Smooth muscle cell (in vitro differentiated cells): Measurements from ENCODE around the gene CALHM2. TPM values are rescaled to one million over a fixed set of nuclear protein-coding genes. Genes with fewer than 3 reads are reported as not detected.

Source experiments
- DNase-seq: peaks from one replicate; lab custom pipeline; 2025; ENCODE audit not compliant: unreplicated experiment; lab: John Stamatoyannopoulos, UW
- H2AFZ ChIP-seq: fragments of 200-600 bp; sonication (generic); 2 replicates; pipeline ENCODE4 v1.6.0; 2016; ENCODE audit warnings: antibody characterized with exemption, low read depth, mild to moderate bottlenecking
- H3F3A ChIP-seq: fragments of 200-600 bp; sonication (generic); 2 replicates; pipeline ENCODE4 v1.6.0; 2017; ENCODE audit warnings: antibody characterized with exemption, low read depth
- H3K27ac ChIP-seq: fragments of 200-600 bp; sonication (generic); 2 replicates; pipeline ENCODE4 v1.5.1; 2016; ENCODE audit warnings: low read depth, mild to moderate bottlenecking
- H3K27me3 ChIP-seq: fragments of 200-600 bp; sonication (generic); 2 replicates; pipeline ENCODE4 v1.6.1; 2016; ENCODE audit warnings: low read depth, mild to moderate bottlenecking
- H3K36me3 ChIP-seq: fragments of 200-600 bp; sonication (generic); 2 replicates; pipeline ENCODE4 v1.5.1; 2016; ENCODE audit warnings: low read depth
- H3K4me1 ChIP-seq: fragments of 200-600 bp; sonication (generic); 2 replicates; pipeline ENCODE4 v1.5.1; 2016; ENCODE audit warnings: low read depth
- H3K4me2 ChIP-seq: fragments of 200-600 bp; sonication (generic); 2 replicates; pipeline ENCODE4 v1.6.0; 2016; ENCODE audit warnings: mild to moderate bottlenecking
- H3K4me3 ChIP-seq: fragments of 200-600 bp; sonication (generic); 2 replicates; pipeline ENCODE4 v1.5.1; 2016; ENCODE audit warnings: mild to moderate bottlenecking
- H3K79me2 ChIP-seq: fragments of 200-600 bp; sonication (generic); 2 replicates; pipeline ENCODE4 v1.6.0; 2016; ENCODE audit warnings: low read depth, mild to moderate bottlenecking
- H3K9ac ChIP-seq: fragments of 200-600 bp; sonication (generic); 2 replicates; pipeline ENCODE4 v1.6.0; 2016; ENCODE audit warnings: low read depth
- H3K9me3 ChIP-seq: fragments of 200-600 bp; sonication (generic); replicated peaks from 2 replicates; pipeline ENCODE4 v1.5.1; 2016; ENCODE audit warnings: low read depth
- H4K20me1 ChIP-seq: fragments of 200-600 bp; sonication (generic); 2 replicates; pipeline ENCODE4 v1.6.0; 2016; ENCODE audit warnings: low read depth
- WGBS: methylation state at CpG from one replicate; pipeline ENCODE4 v1.1.7; 2016; ENCODE audit warnings: low lambda C conversion rate; 5-methylcytosine and 5-hydroxymethylcytosine counted together
- polyA plus RNA-seq: library from polyadenylated mRNA; unstranded; fragments of >200 nt; fragmentation: Nextera tagmentation; extraction: Ambion mirVana; gene quantifications from 2 replicates; pipeline ENCODE4 v1.2.1, GENCODE V29; 2016
- total RNA-seq: library from RNA; depleted of rRNA; stranded (reverse); fragments of >200 nt; gene quantifications from 2 replicates; pipeline ENCODE4 v1.2.3, GENCODE V29; 2014
- TF ChIP-seq, protein P1 (sequence below): fragments of 200-600 bp; sonication (generic); IDR thresholded peaks from 2 replicates; pipeline ENCODE4 v1.5.1; 2017; ENCODE audit warnings: borderline replicate concordance, mild to moderate bottlenecking, antibody characterized with exemption; ENCODE audit not compliant: insufficient read depth, poor library complexity, severe bottlenecking

Gene CALHM2
- total and polyA plus RNA-seq, 2 experiments from 2014 or later: 3.1 to 8.6 TPM

GRCh38 chr10:103449208-103450144 lies 2.7 kb downstream of the CALHM2 start:
- 97% methylated on average over 34 of the region's 34 CpGs for WGBS
- DNase-seq: no peak
- Histone ChIP-seq H3K9me3 (no peaks in the 10 kb centered on the region), H4K20me1 (no peaks in the 10 kb centered on the region), H3F3A (no peaks in the 10 kb centered on the region), H3K36me3 (no peaks in the 10 kb centered on the region), H3K27me3 (no peaks in the 10 kb centered on the region), H3K9ac (no peak overlapping the region), H3K4me3 (no peak overlapping the region), H3K79me2 (no peaks in the 10 kb centered on the region), H3K4me1 (no peaks in the 10 kb centered on the region), H2AFZ (no peak overlapping the region), H3K27ac (no peak overlapping the region), H3K4me2 (no peak overlapping the region)
- TF ChIP-seq, protein P1, sequence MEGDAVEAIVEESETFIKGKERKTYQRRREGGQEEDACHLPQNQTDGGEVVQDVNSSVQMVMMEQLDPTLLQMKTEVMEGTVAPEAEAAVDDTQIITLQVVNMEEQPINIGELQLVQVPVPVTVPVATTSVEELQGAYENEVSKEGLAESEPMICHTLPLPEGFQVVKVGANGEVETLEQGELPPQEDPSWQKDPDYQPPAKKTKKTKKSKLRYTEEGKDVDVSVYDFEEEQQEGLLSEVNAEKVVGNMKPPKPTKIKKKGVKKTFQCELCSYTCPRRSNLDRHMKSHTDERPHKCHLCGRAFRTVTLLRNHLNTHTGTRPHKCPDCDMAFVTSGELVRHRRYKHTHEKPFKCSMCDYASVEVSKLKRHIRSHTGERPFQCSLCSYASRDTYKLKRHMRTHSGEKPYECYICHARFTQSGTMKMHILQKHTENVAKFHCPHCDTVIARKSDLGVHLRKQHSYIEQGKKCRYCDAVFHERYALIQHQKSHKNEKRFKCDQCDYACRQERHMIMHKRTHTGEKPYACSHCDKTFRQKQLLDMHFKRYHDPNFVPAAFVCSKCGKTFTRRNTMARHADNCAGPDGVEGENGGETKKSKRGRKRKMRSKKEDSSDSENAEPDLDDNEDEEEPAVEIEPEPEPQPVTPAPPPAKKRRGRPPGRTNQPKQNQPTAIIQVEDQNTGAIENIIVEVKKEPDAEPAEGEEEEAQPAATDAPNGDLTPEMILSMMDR: no peak

DNA sequence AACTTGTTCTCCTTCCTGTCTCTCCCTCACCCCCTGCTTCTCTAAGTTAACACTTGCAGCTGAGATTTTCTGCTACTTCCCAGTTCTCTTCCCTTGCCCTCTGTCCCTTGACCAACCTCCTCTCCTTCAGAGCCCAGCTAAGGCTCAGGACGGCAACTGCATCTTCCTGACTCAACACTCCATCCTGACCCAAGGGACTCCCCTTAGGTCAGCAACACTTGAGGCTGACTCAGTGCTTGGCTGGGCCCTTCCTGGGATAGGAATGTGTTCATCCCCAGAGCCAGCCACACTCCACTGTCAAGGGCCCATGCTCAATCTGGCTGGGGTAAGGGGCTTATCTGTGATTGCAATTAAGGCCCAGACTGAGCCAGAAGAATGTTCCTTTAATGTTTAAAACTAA lies 3.4 kb downstream of the CALHM2 start:
- no peak overlapping the region for H2AFZ ChIP-seq
- H3K79me2 ChIP-seq: no peaks in the 10 kb centered on the region
- H3K4me2 ChIP-seq: no peak overlapping the region
- H3K36me3 ChIP-seq: no peaks in the 10 kb centered on the region
- H3K9me3 ChIP-seq: no peaks in the 10 kb centered on the region
- no peaks in the 10 kb centered on the region for H3F3A ChIP-seq
- H4K20me1 ChIP-seq: no peaks in the 10 kb centered on the region
- no peaks in the 10 kb centered on the region for H3K27me3 ChIP-seq
- no peak overlapping the region for H3K9ac ChIP-seq
- WGBS: 11% methylated on average over 1 of the region's 1 CpG
- H3K4me3 ChIP-seq: no peak overlapping the region
- no peaks in the 10 kb centered on the region for H3K4me1 ChIP-seq
- DNase-seq: no peak
- H3K27ac ChIP-seq: no peak overlapping the region
- TF ChIP-seq, protein P1: no peak

DNA sequence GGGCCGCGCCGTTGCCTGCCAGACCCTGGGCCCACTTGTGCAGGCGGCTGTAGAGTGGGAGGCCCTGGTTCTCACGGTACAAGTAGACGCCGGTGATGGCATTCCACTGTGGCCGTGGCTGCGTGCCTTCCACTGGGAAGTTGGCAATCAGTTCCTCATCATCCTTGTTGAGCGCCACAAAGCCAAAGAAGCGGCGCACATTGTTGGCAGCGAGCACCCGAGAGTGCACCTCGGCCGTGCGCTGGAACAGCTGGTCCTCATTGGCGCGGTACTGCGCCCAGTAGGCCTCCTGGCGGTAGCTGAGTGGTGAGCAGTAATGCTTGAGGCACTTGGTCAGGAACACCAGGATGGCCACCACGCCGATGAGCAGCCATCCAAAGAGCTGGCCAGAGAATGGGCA lies 5.0 kb downstream of the CALHM2 start:
- no peaks in the 10 kb centered on the region for H3F3A ChIP-seq
- no peak overlapping the region for H3K27ac ChIP-seq
- H3K9ac ChIP-seq: no peak overlapping the region
- H3K27me3 ChIP-seq: no peaks in the 10 kb centered on the region
- TF ChIP-seq, protein P1: no peak
- H3K4me1 ChIP-seq: no peaks in the 10 kb centered on the region
- 97% methylated on average over 23 of the region's 23 CpGs for WGBS
- no peak overlapping the region for H2AFZ ChIP-seq
- H4K20me1 ChIP-seq: no peaks in the 10 kb centered on the region
- H3K4me3 ChIP-seq: no peak overlapping the region
- H3K9me3 ChIP-seq: no peaks in the 10 kb centered on the region
- no peak overlapping the region for H3K4me2 ChIP-seq
- no peak for DNase-seq
- no peaks in the 10 kb centered on the region for H3K79me2 ChIP-seq
- peaks cover 3% of the 10 kb centered on the region for H3K36me3 ChIP-seq
